T follicular helper cell (primary cell): ENCODE measurements around the gene CUX1.

Experiments
- DNase-seq: peaks from one replicate; pipeline ENCODE4 v3.0.0-alpha.2; 2020; ENCODE audit warnings: low read depth

The CUX1 gene

DNA sequence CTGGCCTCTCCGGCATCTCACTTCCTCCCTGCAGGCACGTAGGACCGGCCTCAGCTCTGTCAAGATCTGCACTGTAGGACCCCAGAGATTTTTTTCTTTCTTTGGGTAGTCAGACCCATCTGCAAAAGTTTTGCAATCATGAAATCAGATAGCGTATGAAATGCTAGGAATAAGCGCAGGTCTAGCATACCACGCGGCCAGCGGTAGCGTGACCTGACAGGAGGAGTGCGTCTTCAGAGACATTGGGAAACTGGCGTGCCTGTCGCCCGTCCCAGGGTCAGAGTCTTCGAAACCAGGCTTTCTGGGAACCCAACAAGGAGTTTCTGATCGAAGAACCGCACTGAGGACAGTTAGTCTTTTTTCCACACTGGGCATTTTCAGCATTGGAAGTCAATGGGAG lies 368.4 kb downstream of the CUX1 start:
- no peak for DNase-seq

- DNase-seq = no peak
Observed at GRCh38 chr7:102186306-102186705, 368.9 kb downstream of the CUX1 start.

- no peak for DNase-seq
Observed at GRCh38 chr7:102188746-102189145, 371.3 kb downstream of the CUX1 start.

DNA sequence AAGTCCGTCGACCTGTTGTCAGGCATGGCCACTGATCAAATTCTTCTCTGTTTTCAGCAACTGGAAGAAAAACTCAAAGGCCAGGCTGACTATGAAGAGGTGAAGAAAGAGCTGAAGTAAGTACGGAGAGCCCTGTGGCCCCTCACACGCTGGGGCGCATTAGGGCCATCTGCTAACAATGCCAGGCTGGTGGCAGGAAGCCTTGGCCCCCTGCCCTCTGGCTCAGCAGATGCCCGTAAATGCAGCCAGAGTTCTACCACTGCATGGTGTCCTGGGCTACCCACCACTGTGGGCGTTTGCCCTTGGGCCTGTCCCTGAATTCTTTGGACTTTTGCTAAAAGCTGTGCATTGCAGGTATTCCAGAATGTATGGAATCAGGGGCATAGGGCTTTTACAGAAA lies 372.3 kb downstream of the CUX1 start:
- DNase-seq = no peak

- no peak for DNase-seq
Observed at GRCh38 chr7:102190776-102191350, 373.4 kb downstream of the CUX1 start.

- DNase-seq = no peak
Observed at GRCh38 chr7:102191556-102192379, 374.3 kb downstream of the CUX1 start.

DNA sequence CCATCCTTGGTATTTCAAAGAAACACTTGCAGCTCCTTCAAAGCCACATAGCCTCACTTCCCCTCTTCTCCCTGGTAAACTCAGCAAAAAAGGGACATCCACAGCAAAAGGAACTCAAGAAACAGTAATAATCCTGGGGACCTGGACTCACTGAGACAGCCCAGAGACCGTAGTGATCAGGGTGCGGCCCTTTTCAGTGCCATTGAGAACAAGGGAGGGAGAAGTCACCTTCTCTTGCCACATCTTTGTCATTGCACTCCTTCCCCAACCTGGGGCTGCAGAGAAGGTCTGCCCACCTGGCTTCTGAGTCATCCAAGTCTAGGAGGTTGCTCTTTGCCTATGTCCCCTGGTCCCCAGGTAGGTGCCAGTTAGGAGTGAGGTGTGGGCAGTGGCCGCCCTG lies 375.4 kb downstream of the CUX1 start:
- DNase-seq = no peak

DNA sequence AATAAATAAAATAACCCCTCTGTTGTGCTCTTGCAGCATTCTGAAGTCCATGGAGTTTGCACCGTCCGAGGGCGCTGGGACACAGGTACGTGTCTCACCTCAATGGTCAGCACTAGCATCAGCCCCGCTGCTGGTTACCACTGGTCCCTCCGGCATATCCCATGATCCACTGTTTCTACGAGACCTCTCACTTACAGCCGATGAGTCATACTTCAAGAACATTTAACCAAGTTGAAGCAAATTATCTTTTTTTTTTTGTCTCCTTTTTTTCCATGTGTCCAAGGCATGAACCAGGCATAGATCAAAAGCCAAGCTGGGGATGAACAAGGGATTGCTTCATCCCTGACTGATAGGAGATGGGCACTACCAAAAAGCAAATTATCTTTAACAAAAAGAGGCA lies 376.4 kb downstream of the CUX1 start:
- no peak for DNase-seq

DNA sequence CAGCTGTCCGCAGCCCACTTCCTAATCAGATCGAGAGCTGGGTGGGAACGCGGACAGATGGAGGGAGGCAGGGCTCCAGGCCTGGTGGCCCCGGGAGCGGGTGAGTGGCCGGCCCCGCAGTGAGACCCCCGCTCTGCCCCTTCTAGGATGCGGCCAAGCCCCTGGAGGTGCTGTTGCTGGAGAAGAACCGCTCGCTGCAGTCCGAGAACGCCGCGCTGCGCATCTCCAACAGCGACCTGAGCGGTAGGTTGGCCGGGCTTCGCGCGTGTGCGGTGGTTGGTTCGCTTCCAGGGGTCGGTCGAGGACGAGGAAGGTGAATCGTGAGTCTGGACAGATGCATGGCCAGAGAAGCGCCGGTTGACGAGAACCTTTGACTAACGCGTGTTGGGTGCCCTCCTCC lies 377.9 kb downstream of the CUX1 start:
- no peak for DNase-seq

GRCh38 chr7:102196028-102196427 lies 378.6 kb downstream of the CUX1 start:
- no peak for DNase-seq

DNA sequence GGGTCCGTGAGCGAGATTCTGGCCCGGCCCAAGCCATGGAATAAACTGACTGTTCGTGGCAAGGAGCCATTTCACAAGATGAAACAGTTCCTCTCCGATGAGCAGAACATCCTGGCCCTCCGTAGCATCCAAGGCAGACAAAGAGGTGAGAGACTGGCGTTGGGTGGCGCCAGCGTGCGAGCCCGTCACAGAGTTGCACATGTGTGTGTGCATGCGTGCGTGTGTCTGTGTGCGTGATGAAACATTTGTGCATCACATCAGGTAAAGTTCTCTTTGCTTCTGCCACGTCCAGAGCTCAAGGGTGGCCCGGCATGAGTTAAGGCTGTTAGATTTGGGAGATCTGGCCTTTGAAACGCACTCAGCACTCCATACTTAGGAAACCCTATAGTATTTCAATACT lies 379.7 kb downstream of the CUX1 start:
- DNase-seq = no peak

DNA sequence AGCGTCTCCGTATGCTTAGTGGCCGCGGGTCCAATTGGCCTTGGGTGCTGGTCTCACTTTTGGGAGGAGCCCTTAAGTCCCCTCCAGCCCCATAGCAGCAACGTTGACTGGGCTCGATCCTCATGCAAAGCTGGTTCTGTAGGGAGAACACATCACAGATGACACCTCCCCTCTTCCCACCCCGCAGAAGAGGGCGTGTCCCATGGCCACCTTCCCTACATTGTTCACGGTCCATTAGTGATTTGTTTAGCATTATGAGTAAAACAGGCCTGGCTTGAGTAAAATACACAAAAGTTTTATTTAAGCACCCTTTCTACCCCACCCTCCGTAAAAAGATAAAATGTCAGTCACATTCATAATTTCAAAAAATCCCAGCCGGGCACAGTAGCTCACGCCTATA lies 380.2 kb downstream of the CUX1 start:
- DNase-seq = no peak

GRCh38 chr7:102198417-102198956 lies 381.1 kb downstream of the CUX1 start:
- no peak for DNase-seq

GRCh38 chr7:102201576-102201975 lies 384.1 kb downstream of the CUX1 start:
- DNase-seq = no peak

DNA sequence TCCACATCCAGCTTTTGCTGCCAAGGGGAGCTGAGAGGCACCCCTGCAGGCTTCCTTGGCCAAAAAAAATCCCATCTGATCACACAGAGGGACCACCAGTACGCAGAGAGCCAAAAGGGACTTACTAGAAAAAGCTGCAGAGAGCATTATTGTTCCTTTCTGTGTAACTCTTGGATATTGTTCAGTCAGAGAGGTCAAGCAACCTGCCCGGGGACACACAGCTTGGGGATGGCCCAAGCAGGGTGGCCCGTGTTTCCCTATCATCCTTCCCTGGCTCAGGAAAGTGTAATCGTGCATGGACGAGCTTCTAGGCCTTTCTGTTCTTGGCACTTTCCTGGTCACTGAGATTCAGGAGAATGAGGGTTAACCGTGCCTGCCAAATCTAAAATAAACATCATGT lies 385.1 kb downstream of the CUX1 start:
- DNase-seq = no peak

- no peak for DNase-seq
Observed at GRCh38 chr7:102203218-102203617, 385.8 kb downstream of the CUX1 start.

- DNase-seq = no peak
Observed at GRCh38 chr7:102204212-102204611, 386.8 kb downstream of the CUX1 start.

- no peak for DNase-seq
Observed at GRCh38 chr7:102205915-102206314, 388.5 kb downstream of the CUX1 start.

GRCh38 chr7:102208826-102209225 lies 391.4 kb downstream of the CUX1 start:
- no peak for DNase-seq

DNA sequence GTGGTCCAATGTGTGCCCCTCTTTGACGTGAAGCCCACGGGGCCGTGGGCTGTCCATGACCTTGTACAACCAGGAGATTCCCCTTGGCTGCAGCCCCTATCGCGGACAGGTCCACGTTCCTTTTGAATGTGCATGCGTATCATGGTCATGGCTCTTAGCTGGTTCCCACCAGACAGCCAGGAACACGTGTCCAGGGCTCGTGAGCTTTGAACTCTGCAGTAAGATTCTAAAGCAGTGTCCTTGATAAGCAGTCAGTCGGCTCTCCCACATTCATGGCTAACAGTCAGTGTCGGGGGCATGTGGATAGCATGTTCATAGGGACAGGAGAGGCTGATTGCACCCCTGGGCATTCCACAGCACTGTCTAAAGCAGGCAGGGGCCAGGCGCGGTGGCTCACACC lies 393.4 kb downstream of the CUX1 start:
- no peak for DNase-seq

- no peak for DNase-seq
Observed at GRCh38 chr7:102211590-102212550, 394.4 kb downstream of the CUX1 start.

GRCh38 chr7:102214477-102215072 lies 397.1 kb downstream of the CUX1 start:
- no peak for DNase-seq
